OCI-LY7 (cell line): Measurements from ENCODE around the gene CFAP99. TPM values are rescaled to one million over a fixed set of nuclear protein-coding genes. Genes with fewer than 3 reads are reported as not detected.

Experiments
- BruUV-seq: library from RNA; stranded (reverse); fragments of 400-500 nt; replicated peaks from 2 replicates; lab custom pipeline; 2021; lab: Mats Ljungman, UMichigan
- CTCF ChIA-PET: fragments of 300-600 bp; sonication (Branson Sonifier 250); formaldehyde crosslinking; loops from one replicate; lab custom pipeline; 2022; ENCODE audit warnings: antibody characterized with exemption; ENCODE audit not compliant: unreplicated experiment; lab: Charles Lee
- POLR2A ChIA-PET: fragments of 300-600 bp; sonication (Branson Sonifier 250); formaldehyde crosslinking; loops from one replicate; lab custom pipeline; 2022; ENCODE audit warnings: antibody characterized with exemption; lab: Charles Lee
- DNase-seq: peaks from one replicate; pipeline ENCODE4 v3.0.0-alpha.2; 2015; ENCODE audit warnings: low spot score
- H2AFZ ChIP-seq: fragments of 200-600 bp; sonication (generic), shearing (Covaris generic); 2 replicates; pipeline ENCODE4 v1.6.1; 2014; ENCODE audit warnings: mild to moderate bottlenecking, antibody characterized with exemption, low read length, moderate library complexity
- H3K27ac ChIP-seq: fragments of 200-600 bp; sonication (generic); 2 replicates; pipeline ENCODE4 v1.5.1; 2014; ENCODE audit warnings: mixed run types, low read depth, mild to moderate bottlenecking, moderate library complexity, low read length, inconsistent platforms; ENCODE audit not compliant: poor library complexity, severe bottlenecking
- H3K36me3 ChIP-seq: fragments of 200-600 bp; sonication (generic); 2 replicates; pipeline ENCODE4 v1.6.1; 2014; ENCODE audit warnings: mild to moderate bottlenecking, antibody characterized with exemption, low read length, moderate library complexity, mixed read lengths; ENCODE audit not compliant: insufficient read depth
- H3K4me1 ChIP-seq: fragments of 200-600 bp; sonication (generic); 2 replicates; pipeline ENCODE4 v1.5.1; 2014; ENCODE audit warnings: mild to moderate bottlenecking, low read length; ENCODE audit not compliant: insufficient read depth, poor library complexity, severe bottlenecking
- H3K4me2 ChIP-seq: fragments of 200-600 bp; sonication (generic); 2 replicates; pipeline ENCODE4 v1.6.1; 2014; ENCODE audit warnings: mild to moderate bottlenecking, low read length
- H3K4me3 ChIP-seq: fragments of 200-600 bp; sonication (generic); 2 replicates; pipeline ENCODE4 v1.5.1; 2014; ENCODE audit warnings: mild to moderate bottlenecking, low read depth, low read length; ENCODE audit not compliant: poor library complexity, severe bottlenecking
- H3K79me2 ChIP-seq: fragments of 200-600 bp; sonication (generic); 2 replicates; pipeline ENCODE4 v1.6.1; 2016; ENCODE audit warnings: low read depth, mild to moderate bottlenecking, low read length, moderate library complexity, mixed read lengths; ENCODE audit not compliant: insufficient read depth
- H3K9me2 ChIP-seq: fragments of 200-600 bp; sonication (generic); 2 replicates; pipeline ENCODE4 v1.6.1; 2016; ENCODE audit warnings: mild to moderate bottlenecking, low read length, mixed read lengths; ENCODE audit not compliant: insufficient read depth
- H3K9me3 ChIP-seq: fragments of 200-600 bp; sonication (generic); 2 replicates; pipeline ENCODE4 v1.6.1; 2014; ENCODE audit warnings: mild to moderate bottlenecking, mixed run types, low read length, mixed read lengths
- H4K20me1 ChIP-seq: fragments of 200-600 bp; sonication (generic); 2 replicates; pipeline ENCODE4 v1.6.1; 2014; ENCODE audit warnings: mild to moderate bottlenecking, antibody characterized with exemption, low read length, moderate library complexity, mixed read lengths; ENCODE audit not compliant: insufficient read depth
- CTCF ChIP-seq: fragments of 200-600 bp; sonication (generic); conservative IDR thresholded peaks from 2 replicates; pipeline ENCODE4 v1.5.1; 2014; ENCODE audit warnings: mild to moderate bottlenecking, antibody characterized with exemption, low read length, moderate library complexity, mixed read lengths
- EZH2phosphoT487 ChIP-seq: fragments of 200-600 bp; sonication (generic); IDR thresholded peaks from 2 replicates; pipeline ENCODE4 v1.6.1; 2018; ENCODE audit warnings: low read depth, borderline replicate concordance, mild to moderate bottlenecking, mixed run types, antibody characterized with exemption, low read length, moderate library complexity, mixed read lengths
- intact Hi-C: fragments of 100-400 bp; cut with micrococcal nuclease; formaldehyde crosslinking; loops from one replicate; pipeline ENCODE4 v1.10.0; 2022; ENCODE audit not compliant: unreplicated experiment
- total RNA-seq, 2 experiments: library from RNA; depleted of rRNA in 1 of 2; stranded (reverse); fragments of >200 nt in 1 of 2; shearing (Covaris generic) in 1 of 2; gene quantifications; 2 replicates each; pipeline ENCODE4 v1.2.3, GENCODE V29; 2014 to 2022

Gene CFAP99
- total RNA-seq, 2 experiments from 2014 or later = not detected

GRCh38 chr4:2436301-2436700 is 17.5 kb downstream of the CFAP99 start:
- Histone ChIP-seq H3K4me1 (peaks cover under 1% of the 10 kb centered on the region), H3K79me2 (no peaks in the 10 kb centered on the region), H3K9me2 (no peaks in the 10 kb centered on the region), H4K20me1 (no peaks in the 10 kb centered on the region), H3K9me3 (no peaks in the 10 kb centered on the region), H3K4me2 (no peak overlapping the region), H2AFZ (no peak overlapping the region), H3K27ac (no peak overlapping the region), H3K4me3 (no peak overlapping the region), H3K36me3 (no peaks in the 10 kb centered on the region)
- intact Hi-C loops = no loop called here
- TF ChIP-seq EZH2phosphoT487 (no peak), CTCF (0 out of 2 replicates have a peak, but pooled peaks have one; percentile 13)
- ChIA-PET CTCF (interaction anchor here (0.7 kb wide), 1 partner anchor 151 kb away, joined by 3 read pairs; no protein-coding TSS in a partner anchor), POLR2A (interaction anchor here (0.7 kb wide), 1 partner anchor 518 kb away, joined by 3 read pairs; no protein-coding TSS in a partner anchor)
- BruUV-seq = no TSS peak
- DNase-seq = no peak

- Histone ChIP-seq H4K20me1 (no peaks in the 10 kb centered on the region), H3K36me3 (no peaks in the 10 kb centered on the region), H3K27ac (no peak overlapping the region), H2AFZ (no peak overlapping the region), H3K9me3 (no peaks in the 10 kb centered on the region), H3K9me2 (no peaks in the 10 kb centered on the region), H3K4me3 (no peak overlapping the region), H3K79me2 (no peaks in the 10 kb centered on the region), H3K4me1 (peaks cover 7% of the 10 kb centered on the region), H3K4me2 (no peak overlapping the region)
- ChIA-PET POLR2A (no interaction called here), CTCF (interaction anchor here (0.7 kb wide), 1 partner anchor 152 kb away, joined by 3 read pairs; no protein-coding TSS in a partner anchor)
- TF ChIP-seq CTCF = no peak
- no peak for TF ChIP-seq EZH2phosphoT487
- intact Hi-C loops = no loop called here
- no peak for DNase-seq
- no TSS peak for BruUV-seq
Observed at GRCh38 chr4:2436761-2437474, 18.2 kb downstream of the CFAP99 start.
